ENCODE data around the gene FBXW11.
"Not testable (repeated sequence)": the region's sequence is repeated elsewhere in the genome, so short reads cannot be mapped to it uniquely, and the experiment has no call there.

The FBXW11 gene

DNA sequence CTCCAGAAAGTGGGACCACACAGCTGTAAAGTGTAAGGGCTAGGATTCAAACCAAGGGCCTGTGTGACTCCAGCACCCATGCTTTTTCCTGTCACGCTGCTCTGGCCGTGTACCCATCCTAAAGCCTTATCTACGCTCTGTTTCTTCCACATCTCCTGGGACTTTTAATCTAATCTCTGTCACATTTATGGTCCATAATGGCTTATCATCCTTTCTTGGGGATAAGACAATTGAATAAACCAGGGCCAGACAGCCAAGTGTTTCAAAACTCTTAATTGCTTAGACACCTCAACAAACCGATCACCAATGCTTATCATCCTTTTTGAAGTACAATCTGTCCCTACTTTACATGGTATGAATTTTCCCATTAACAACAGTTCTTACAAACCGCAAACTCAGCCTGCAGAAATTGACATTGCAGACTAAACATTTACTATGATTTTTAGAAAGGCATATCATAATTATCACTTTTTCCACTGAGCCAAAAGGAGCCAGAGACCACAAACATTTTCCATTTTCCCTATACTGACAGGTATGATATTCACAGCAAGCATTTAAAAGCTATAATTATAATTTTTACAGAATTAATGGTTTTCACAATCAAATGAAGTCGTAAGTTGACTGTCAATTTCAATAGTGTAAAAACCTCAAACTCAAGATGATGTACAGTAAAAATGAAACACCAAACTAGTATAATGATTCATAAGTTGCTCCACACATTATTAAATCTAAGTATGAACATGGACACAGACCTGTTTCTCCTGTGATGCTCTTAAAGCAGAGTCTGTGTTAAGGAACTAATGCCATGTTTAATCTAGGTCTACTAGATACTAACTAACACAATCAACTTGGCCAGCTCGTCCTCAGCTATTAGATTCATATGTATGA, 99.5 kb downstream of the FBXW11 start:
- no peak for DNase-seq

DNA sequence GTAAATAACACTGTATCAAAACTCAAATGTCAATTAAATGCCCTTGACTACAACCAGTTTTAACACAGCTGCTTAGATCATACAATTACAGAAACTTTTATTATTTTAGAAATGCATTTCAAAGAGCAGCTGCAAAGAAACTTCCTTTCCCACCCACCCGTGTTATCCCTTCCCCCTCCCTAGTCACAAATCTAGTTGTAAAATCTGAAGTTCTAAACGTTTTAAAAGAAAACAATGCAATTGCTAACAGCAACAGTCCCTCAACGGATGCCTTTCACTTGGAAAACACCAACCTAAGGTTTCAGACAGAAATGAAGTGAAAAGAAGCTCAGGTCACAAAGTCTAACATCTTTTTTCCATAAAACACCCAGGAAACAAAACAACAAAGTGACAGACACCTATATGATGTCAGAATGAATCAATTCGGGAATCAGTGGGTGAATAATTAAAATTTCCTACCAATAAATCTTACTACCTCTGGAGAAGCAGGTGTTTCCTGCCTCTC, 100.3 kb downstream of the FBXW11 start:
- DNase-seq: no peak

DNA sequence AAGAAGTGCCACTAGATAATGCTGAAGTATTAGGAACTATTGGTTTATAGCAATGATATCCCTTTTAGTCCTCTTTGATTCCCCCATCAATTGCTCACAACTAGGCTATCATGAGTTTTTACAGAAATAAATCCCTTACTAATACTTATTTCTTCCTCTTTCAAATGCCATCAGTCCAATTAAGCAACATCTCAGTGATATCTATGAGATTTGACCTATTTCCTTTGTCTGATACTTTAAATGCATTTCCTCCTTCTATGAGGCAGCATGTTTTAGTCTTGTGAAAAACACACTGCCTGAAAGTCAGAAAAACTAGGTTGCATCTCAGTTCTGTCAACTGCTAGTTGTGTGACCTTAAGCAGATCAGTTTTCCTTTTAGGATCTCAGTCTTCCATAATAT, 101.6 kb downstream of the FBXW11 start:
- DNase-seq: no peak

DNA sequence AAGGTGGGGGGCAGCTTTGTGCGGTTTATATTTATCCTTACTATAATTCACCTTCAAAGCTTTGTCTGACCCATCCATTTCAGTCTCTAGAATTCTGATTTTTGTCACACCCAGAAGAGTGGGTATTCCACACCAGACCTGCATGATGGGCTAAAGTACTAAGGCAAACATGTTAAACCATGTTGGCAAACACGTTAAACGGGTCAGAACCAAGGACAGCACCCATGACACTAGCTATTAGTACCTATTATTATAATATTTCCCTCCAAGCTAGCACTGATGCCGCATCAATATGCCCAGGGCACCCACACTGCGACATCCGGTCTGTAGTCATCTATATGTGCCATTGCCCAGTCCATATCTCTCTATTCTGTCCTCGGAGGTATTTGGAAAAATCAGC, 104.7 kb downstream of the FBXW11 start:
- DNase-seq: no peak

DNA sequence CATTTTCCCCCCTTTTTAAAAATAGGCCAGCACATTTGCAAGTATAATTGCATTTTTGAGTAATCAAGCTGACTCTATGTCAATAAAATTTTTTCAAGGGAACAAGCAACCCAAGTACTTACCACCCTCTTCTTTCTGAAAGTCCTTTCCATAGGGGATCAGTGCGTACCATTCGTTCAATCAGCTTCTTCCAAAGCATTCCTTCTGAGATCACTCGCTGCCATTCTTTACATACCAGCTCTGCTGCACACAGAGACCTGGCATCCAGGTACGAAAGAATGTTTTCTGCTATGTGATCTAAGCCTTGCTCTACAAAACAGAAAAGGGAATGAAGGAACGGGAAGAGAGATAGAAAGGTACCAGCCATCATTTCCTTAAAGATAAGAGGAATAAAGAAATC, 106.6 kb downstream of the FBXW11 start:
- DNase-seq: no peak

DNA sequence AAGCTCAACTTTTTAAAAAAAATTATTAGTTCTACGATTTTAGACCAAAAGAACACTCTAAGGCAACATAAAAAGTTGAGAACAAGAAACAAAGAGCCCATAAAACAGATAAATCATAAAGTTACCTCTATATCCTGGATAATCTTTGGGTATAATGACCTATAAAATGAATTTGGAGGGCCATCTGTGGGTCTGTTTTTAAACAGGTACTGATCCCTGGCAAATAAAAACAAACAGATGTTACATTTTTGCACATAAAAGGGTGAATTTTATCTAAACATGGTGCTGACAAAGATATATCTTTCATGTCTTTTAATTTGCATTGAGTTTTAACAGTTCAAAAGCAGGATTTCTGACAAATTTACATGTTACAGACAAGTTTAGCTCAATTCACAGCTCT, 107.6 kb downstream of the FBXW11 start:
- no peak for DNase-seq

DNA sequence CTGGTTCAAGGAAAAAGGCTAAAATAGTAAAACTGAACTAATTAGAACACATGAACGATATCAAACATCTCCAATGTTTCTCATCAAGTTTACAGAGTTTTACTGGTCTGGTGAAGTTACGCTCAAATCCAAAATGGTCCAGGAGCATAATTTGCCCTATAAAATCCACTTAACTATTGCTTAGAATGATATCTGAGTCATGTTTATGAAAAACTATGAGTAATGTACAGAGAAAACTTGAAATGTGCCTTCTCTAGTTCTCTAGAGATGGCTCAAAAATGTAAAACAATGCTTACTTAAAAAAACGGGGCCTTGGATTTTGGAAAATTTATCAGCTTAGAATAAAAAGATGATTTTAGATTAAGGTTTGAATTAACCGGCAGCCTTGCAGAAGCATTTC, 108.1 kb downstream of the FBXW11 start:
- no peak for DNase-seq

DNA sequence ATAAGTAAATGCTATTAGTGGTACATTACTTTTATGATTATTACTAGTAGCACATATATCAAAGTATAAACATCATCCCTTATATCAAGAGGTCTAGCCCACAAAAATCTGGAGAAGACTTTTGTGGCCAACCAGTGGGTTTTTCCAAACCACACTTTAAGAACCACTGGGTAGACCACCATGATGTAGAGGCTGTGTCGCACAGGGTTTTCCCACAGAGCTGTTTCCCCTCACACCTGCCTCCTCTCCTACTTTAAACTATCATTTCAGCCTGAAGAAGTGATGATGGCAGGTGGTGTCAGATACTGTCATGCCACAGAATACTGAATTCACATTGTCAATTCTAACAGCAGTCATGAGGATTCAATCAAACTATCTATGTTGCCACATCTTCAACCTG, 109.2 kb downstream of the FBXW11 start:
- no peak for DNase-seq

DNA sequence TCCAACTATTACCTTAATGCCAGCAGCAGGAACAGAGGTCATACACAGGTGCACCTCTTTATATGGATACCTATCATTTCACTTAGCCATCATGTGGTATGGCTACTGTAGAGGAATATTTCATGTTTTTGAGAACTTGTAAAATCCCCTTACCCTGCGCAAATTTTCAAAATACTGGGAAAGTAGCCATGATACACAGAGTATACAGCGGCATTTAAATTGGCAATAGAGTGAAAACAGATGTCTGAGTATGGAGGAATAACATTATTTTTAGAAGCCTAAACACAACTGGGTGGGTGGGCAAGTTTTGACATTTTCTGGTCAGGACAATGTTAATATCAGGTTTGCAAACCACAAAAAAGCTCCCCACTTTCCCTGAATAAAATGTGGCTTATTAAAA, 111.4 kb downstream of the FBXW11 start:
- DNase-seq: no peak

DNA sequence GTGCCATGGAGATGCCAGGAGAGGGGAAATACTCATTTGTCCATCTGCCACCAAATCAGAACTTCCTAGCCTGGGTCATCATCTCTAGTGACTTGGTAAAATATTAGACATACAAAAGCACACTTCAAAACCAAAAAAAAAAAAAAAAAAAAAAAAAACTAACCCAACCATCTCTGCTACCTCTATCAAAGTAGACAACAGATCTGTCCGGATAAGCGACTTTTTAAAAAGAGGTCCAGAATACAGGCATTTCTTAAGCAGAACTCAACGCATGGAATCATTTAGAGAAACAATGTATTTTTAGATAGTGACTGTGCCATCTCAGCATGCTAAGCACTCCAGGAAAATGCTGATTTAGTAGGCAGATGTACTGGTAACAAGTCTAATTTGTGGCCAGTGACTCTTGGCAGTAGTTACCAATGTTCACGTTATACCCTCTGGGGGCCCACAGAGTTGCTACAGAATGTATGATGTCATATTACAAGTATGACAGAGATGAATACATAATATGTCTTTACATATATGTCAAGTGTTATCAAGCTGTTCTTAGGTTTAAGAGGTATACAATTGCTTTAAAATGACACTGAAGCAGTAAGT, 113.0 kb downstream of the FBXW11 start:
- no peak for DNase-seq

DNA sequence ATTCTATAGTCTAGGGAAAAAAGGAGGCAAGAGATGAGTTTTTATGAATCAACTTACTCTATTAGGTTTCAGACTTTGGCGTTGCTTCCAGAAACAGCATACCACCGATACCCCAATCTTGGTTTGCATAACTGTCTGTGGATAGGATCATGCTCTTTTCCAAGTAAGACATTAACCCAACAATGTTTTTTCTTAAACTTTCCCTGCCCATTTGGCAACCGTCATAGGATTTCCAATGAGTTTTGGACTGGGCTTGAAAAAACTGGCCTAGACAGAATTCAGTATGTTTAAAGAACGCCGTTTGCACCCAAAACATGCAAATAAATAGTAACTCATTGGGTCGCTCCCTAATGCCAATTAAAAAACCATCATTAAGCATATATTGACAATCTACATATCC, 114.8 kb downstream of the FBXW11 start:
- DNase-seq: no peak

DNA sequence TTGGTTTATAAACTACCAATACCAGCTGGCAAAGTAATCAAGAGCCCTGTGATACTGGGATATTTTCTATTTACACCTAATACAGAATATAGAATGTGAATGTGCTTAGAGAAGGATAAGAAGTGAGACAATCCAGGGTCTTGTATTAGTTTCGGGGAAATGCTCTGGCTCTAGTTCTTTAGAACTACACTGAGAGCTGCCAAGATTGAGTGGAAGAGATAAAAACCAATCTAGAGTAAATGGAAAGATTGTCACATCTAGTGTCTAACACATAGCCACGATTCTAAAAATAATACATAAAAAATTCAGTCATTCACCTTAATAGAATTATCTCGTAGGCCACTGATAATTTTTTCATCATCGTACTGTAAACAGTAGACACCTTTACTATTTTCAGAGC, 115.3 kb downstream of the FBXW11 start:
- no peak for DNase-seq

DNA sequence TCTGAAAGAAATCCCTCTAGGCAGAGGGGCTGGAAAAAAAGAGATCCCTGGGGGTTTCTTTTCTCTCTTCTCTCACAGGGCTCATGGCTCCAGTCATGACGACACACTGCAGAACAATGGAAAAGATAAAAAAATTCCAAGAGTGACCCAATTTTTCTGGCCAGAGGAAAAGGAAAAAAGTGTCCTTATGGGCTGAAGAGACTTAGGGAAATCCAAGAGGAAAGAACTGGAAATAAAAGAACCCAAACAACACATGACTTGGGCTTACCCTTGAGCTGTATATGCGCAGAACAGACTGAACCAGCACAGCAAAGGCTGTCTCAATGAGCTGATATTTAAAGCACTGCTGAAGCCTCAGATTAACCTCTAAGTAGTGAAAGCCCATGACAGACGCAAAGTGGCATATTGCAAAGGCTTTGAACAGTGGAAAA, 118.4 kb downstream of the FBXW11 start:
- no peak for DNase-seq

DNA sequence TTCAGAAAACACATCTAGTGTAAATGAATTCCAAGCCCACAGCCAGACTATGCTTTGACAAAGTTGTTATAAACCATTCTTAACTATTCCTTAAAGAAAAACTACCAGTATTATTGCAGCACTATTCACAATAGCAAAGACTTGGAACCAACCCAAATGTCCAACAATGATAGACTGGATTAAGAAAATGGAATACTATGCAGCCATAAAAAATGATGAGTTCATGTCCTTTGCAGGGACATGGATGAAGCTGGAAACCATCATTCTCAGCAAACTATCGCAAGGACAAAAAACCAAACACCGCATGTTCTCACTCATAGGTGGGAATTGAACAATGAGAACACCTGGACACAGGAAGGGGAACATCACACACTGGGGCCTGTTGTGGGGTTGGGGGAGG, 120.4 kb downstream of the FBXW11 start:
- not testable (repeated sequence) for DNase-seq

DNA sequence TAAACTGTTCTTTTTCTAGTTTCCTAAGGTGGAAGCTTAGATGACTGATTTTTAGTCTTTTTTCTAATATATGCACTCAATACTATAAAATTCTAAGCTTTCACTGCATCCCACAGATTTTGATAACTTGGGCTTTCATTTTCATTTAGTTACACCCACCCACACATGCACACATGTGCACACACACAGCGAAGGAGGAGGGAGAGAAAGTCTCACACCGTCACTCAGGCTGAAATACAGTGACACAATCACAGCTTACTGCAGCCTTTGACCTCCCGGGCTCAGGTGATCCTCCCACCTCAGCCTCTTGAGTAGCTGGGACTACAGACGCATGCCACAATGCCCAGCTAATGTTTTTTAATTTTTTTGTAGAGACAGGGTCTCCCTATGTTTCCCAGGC, 124.3 kb downstream of the FBXW11 start:
- no peak for DNase-seq

DNA sequence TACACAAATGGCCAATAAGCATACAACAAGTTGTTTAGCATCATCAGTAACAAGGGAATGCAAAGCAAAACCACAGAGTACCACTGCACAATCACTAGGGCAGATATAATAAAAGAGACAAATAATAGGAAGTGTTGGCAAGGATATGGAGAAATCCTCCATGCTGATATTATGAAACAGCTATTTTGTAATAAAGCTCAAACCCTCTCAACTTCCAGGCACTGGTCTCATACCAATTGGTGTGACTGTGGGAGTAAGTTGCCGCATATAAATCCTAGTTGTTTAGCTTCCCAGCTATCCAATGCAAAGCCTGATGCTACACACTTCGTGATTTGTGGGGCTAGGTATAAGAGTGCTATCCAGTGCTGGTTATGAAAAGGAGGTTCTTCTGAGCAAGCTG, 132.2 kb downstream of the FBXW11 start:
- DNase-seq: no peak

DNA sequence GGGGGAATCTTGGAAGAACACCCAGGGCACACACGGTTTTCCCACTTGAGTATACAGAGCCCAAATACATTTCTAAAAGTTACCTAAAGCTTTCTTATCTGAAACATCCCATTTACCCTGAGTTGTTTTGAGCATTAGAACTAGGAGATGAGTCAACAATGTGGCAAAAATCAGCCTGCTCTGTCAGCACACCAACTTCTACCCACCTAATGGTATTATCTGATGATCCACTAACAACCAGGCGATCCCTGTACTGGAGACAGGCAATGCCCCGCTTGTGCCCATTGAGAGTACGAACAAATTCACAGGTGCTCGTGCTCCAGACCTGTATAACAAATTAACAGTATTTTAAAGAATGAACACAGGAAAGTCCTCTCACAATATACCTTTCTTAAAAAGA, 133.8 kb downstream of the FBXW11 start:
- no peak for DNase-seq

DNA sequence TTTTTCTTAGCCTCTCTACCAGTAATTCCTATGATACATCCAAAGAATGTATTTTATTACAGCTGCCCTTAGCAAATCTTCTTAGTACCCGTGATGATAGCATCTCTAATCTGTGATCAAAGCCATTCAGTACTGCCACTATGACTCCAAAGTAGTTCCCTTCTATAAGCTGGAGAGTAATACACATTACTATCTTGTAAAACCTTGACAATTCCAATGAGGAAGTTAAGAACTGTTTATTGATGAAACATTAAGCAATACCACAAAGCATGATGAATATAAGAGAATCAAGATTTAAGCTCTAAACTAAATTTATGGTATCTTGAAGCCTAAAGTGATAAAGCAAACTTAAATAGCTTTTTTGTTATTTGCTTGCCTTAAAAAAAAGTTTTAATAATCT, 134.7 kb downstream of the FBXW11 start:
- no peak for DNase-seq

DNA sequence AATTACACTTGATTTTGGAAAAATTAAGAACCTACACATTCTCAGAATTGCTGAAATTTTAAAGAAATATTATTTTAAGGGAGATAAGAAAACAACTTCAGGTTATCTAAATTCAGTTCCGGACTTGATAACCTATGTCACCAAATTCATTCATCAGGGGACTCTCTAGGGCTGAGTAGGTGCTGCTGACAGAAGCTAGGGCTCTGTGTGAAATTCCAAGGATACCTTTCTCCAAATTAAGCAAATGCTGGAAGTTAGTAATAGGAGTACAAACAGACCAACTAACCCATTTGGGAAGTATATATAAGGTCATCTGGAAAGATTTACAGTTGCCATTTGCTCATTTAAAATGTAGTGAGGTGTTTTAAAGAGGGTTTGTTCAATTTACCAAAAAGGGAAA, 136.5 kb downstream of the FBXW11 start:
- DNase-seq: no peak

DNA sequence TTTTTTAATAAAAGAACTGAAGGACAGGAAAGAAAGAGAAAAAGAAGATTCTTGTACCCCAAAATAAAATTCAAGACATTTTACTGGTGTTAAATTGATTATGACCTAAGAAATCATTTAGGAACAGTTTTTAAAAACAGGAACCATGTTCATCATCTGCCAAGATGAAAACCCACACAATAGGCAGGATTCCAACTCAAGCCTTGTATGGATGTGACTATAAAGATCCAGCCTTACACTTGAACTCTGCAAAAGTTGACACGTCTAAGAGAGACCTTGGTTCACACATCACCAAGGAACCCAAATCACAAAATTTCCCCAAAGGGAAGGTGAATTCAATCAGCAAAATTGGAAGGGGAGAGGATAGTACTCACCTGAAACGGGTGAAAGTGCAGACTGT, 138.2 kb downstream of the FBXW11 start:
- no peak for DNase-seq

DNA sequence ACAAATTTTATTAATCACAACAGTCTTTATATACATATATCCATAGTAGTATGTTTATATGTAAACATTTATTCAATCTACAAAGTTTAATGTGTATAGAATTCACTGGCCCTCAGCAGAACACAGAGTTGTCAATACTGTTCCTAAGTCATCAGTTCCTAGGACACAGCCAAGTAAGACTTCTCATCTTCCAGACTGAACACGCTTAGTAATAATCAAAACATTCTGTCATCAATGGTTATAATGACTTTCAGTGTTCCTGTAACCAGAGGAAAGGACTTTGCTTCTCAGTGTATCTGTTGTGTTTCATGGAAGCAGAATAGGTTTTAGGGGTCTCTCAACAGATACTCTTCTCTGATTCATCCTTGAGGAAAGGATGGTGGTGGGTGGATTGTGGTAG, 138.7 kb downstream of the FBXW11 start:
- DNase-seq: no peak

DNA sequence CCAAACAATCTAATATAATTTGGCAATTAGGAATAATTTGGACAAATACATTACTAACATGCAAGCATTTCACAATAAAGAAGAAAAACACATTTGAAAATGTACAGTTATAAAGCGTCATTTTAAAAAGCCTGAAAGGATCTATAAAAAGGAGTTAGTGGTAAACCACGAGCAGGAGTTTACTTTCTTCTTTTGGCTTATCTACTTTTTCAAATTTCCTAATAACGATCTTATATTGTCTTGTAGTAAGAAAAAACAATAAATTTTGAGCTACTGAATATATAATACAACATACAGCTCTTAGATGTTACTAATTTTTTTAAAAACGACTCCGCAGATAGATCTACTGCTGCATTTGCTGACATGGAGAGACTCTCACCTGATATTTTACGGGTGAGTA, 141.0 kb downstream of the FBXW11 start:
- no peak for DNase-seq

DNA sequence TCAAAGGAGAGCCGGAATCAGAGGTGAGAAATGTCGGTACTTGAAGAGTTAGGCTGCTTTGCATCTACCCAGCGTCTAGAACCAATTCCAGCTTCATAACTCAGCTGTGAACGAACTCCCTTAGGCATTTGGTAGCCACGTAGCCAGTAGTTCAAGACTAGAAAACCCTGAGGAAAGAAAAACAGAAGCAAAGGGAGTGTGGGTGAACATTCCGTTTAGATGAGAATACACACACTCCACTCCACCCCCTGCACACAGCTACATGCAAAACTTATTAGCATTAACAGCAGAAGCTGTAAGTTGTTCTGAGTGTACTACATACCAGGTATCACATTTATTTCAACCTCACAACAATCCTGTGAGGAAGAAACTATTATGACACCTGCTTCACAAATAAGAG, 142.5 kb downstream of the FBXW11 start:
- DNase-seq: no peak

DNA sequence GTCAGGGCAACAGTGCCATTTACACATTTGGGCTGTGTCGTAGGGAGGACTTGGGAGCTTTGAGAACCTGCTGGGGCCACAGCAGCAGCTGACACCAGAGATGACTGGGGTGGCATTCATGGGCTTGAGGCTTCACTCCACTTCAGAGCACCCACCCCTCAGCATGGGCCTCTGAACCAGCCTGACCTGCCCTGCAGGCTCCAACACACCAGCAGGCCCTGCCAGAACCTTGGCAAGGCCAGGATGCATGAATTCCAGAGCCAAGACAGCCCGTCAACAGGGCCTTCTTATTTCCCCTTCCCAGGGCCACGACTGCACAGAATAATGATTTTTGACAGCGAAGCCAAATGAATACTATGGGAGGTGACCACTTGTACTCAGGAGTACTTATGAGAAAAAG, 143.8 kb downstream of the FBXW11 start:
- no peak for DNase-seq

DNA sequence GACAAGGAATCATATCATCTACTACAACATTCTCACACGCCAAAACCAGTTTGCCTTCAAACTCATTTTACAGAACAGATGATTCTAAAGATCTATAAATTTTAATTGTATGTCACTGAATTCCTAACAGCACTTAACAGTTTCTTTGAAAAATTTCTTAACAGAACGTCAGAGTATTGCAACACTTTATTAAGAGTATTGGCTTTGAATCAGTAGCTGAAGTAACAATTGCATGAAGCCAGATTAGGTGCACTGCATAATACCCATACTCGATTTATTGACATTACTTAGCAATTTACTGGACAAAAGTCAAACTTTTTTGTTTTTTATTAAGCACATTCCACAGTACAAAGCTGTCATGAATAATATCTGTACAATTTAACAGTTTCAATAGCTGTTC, 145.1 kb downstream of the FBXW11 start:
- DNase-seq: no peak
